H1 (cell line): Measurements from ENCODE around the gene PKD1L1.

Experiments
- BCL11A ChIP-seq, 2 experiments: IDR thresholded peaks; one replicate each; pipeline ENCODE4 v1.6.1; 2011; ENCODE audit warnings: low read depth in 2 of 2, low read length in 2 of 2, mild to moderate bottlenecking in 2 of 2
- EGR1 ChIP-seq: IDR thresholded peaks from 2 replicates; pipeline ENCODE4 v1.6.1; 2011; ENCODE audit warnings: low read depth, low read length, borderline replicate concordance
- HDAC6 ChIP-seq: IDR thresholded peaks from one replicate; pipeline ENCODE4 v1.7.1; 2012; ENCODE audit warnings: low read depth, mild to moderate bottlenecking, inconsistent platforms, low read length, moderate library complexity
- ZNF274 ChIP-seq: IDR thresholded peaks from 2 replicates; pipeline ENCODE4 v1.7.0; 2012; ENCODE audit warnings: low read length, borderline replicate concordance; ENCODE audit errors: extremely low read depth
- TF ChIP-seq, protein P1 (sequence below), 3 experiments: IDR thresholded peaks; 1 replicate in 2 of 3; 2 replicates in 1 of 3; pipeline versions ENCODE4 v1.5.1 to v1.6.1; 2011; ENCODE audit warnings: low read length in 3 of 3, mild to moderate bottlenecking in 3 of 3, inconsistent platforms in 2 of 3, low read depth in 1 of 3, moderate library complexity in 1 of 3; ENCODE audit not compliant: insufficient read depth in 1 of 3; ENCODE audit errors: control extremely low read depth in 1 of 3

GRCh38 chr7:47915616-47915976, 32.7 kb downstream of the PKD1L1 start:
- TF ChIP-seq HDAC6 = no peak
- TF ChIP-seq BCL11A (IDR thresholded peaks at IDR 0.05; ENCODE audit: low read depth in 2 of 2, low read length in 2 of 2) = no peak
- TF ChIP-seq, protein P1, sequence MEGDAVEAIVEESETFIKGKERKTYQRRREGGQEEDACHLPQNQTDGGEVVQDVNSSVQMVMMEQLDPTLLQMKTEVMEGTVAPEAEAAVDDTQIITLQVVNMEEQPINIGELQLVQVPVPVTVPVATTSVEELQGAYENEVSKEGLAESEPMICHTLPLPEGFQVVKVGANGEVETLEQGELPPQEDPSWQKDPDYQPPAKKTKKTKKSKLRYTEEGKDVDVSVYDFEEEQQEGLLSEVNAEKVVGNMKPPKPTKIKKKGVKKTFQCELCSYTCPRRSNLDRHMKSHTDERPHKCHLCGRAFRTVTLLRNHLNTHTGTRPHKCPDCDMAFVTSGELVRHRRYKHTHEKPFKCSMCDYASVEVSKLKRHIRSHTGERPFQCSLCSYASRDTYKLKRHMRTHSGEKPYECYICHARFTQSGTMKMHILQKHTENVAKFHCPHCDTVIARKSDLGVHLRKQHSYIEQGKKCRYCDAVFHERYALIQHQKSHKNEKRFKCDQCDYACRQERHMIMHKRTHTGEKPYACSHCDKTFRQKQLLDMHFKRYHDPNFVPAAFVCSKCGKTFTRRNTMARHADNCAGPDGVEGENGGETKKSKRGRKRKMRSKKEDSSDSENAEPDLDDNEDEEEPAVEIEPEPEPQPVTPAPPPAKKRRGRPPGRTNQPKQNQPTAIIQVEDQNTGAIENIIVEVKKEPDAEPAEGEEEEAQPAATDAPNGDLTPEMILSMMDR (IDR thresholded peaks at IDR 0.05; ENCODE audit: control extremely low read depth in 1 of 3, insufficient read depth in 1 of 3, low read depth in 1 of 3, low read length in 3 of 3) = no peak
- no peak for TF ChIP-seq ZNF274
- TF ChIP-seq EGR1 = no peak
